UCSD-AML1 (cell line): ENCODE measurements around the gene GRAMD4.

Experiments
- DNase-seq: peaks from one replicate; lab custom pipeline; 2025; ENCODE audit not compliant: unreplicated experiment; lab: John Stamatoyannopoulos, UW

The GRAMD4 gene

DNA sequence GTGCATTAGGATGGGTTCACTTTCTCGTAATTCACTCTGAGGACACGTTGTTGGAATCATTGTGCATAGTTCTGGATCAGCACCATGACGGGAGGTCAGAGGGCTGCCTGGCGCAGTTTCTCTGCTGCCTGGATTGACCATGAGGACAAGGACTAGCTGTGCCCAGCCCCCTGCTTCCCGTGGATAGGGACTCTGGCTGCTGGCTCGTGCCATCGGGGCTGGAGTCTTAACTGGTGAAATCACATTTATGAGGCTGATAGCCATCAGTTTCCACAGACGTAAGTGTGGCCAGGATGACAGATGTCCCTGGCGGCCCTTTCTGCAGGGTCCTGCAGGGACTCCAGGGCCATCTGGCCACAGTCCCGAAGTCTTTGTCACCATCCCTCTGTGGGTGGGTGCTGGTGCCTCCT, 24.1 kb upstream of the GRAMD4 start:
- DNase-seq, result no peak

DNA sequence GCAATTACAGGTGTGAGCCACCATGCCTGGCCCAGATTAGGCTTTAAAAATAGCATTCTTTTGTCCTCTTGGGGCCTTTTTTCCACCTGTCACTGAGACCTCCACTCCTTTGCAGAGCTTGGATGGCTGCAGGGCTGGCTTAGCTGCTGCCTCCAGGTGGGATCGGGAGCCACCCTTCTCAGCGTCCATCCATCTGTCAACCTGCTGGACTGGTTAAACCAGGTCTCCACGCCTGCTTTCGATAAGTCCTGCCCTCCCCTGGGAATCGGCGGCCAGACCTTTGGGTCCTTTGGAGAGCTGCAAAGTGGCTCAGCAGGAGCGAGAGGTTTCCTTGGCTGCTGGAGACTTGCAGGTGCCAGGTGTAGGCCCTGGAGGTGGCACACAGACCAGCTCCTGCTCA, 23.4 kb upstream of the GRAMD4 start:
- no peak for DNase-seq

DNA sequence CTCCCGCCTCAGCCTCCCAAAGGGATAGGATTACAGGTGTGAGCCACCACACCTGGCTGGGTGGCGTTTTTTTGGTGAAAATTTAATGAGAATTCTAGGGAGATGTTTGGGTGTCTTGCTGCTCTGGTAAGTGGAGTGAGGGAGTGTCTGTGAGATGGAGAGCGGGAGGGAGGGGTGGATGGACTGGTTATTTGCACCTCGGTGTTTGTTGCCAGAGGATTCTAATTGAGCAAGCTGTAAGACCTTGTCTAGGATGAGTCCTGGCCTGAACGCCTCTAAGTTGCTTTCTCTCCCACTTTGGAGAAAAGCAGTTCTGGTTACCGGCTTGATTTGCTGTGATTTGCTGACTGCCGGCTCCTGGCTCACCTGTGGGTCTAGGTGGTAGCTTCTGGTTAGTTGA, 22.0 kb upstream of the GRAMD4 start:
- DNase-seq, result no peak

- no peak for DNase-seq
Measured at GRCh38 chr22:46598737-46599424, 21.3 kb upstream of the GRAMD4 start.

DNA sequence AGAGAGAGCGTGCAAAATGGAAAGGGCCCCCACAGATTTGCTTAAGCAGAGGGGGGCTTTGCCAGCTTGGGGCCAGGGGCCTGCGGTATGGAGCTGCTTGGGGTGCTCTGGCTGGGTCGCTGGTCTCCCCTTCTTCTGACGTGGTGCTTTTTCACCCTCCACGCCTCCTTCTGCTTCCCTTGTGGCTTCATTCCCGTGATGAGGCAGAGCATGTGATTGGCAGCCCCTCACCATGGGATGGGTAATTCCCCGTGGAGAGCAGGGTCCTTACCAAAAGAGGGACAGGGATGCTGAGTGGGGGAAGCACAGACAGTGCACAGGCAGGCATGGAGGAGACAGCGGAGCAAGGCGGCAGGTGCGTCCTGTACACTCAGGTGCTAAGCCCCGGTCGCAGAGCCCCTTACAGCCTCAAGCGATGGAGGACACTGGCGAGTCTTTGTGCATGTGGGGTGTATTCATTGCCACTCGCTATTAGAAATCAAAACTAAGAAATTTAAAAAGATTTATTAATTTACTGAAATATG, 19.9 kb upstream of the GRAMD4 start:
- DNase-seq, result no peak

GRCh38 chr22:46602025-46602424, 18.2 kb upstream of the GRAMD4 start:
- DNase-seq, result no peak

- peak; percentile 75 for DNase-seq
Measured at GRCh38 chr22:46604306-46604690, 15.9 kb upstream of the GRAMD4 start.

- DNase-seq, result no peak
Measured at GRCh38 chr22:46605117-46605516, 15.1 kb upstream of the GRAMD4 start.

- no peak for DNase-seq
Measured at GRCh38 chr22:46606886-46607285, 13.3 kb upstream of the GRAMD4 start.

- DNase-seq, result no peak
Measured at GRCh38 chr22:46607483-46608114, 12.6 kb upstream of the GRAMD4 start.

DNA sequence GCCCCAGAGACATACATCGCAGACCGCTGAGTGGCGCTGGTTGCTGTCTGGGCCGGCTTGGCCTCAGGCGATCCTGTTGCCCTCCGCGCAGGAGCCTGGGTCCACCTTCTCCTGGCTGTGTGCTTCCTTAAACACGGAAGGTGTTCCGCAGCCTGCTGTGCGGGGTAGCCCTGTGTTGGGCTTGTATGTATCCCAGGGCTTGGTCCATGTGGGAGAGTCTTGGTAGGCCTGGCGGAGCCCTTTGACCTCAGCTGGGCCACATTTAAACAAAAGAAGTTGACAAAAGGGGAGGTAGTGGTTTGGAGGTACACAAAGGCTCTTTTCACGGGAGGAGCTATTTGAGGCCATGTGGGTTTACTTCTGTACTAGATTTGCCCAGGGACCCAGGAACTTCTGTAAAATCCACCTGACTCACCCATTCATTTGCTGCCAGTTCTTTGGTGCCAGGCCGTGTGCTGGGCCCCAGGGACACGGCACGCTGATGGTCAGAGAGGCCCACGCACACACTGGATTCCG, 11.0 kb upstream of the GRAMD4 start:
- DNase-seq, result no peak

DNA sequence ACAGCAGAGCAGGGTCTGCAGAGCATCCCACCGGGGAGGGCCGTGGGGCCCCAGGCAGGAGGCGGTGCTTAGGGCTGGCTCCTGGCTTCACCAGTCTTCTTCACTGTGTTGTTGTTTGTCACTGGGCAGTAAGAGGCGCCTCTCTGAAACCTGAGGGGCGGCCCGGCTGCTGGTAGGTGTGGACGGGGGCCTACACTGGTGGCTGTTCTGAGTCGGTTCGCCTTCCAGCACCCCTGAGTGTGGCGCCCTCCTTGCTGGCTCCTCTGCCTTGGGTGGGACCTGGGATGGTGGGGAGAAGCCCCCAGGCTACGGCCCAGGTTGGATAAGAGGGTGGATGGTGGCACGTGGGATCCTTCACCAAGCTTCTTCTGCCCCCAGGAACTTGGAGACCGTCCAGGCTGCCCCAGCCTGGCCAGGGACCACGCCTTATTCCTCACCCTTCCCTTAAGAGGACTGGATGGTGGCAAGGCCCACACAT, 10.4 kb upstream of the GRAMD4 start:
- no peak for DNase-seq

GRCh38 chr22:46610356-46610755, 9.8 kb upstream of the GRAMD4 start:
- DNase-seq, result no peak

- DNase-seq, result no peak
Measured at GRCh38 chr22:46611189-46611588, 9.0 kb upstream of the GRAMD4 start.

DNA sequence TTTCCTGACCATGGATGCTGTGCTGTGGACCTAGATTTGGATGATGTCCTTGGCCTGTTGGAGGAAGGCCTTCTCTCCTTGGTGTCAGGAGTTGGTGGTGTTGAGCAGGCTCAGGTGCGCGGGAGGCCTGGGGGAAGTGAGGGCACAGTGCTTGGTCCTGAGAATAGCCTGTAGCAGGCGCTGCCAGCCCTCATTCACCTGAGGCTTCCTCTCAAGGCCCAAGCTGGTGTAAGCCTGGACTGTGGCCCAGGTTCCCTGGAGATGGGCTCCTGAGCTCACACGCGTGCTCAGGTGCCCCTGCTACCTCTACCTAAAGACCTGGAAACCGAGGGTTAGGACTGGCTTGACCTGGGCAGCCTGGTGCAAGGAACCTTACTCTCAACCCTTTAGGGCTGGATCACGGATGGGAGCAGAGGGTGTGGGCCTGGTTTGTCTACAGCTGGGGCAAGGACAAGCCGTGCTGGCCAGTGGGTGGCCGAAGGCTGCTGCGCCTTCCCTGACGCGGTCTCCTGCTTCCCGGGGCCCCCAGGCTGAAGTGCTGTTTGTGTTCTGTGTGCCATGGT, 7.8 kb upstream of the GRAMD4 start:
- DNase-seq, result no peak

DNA sequence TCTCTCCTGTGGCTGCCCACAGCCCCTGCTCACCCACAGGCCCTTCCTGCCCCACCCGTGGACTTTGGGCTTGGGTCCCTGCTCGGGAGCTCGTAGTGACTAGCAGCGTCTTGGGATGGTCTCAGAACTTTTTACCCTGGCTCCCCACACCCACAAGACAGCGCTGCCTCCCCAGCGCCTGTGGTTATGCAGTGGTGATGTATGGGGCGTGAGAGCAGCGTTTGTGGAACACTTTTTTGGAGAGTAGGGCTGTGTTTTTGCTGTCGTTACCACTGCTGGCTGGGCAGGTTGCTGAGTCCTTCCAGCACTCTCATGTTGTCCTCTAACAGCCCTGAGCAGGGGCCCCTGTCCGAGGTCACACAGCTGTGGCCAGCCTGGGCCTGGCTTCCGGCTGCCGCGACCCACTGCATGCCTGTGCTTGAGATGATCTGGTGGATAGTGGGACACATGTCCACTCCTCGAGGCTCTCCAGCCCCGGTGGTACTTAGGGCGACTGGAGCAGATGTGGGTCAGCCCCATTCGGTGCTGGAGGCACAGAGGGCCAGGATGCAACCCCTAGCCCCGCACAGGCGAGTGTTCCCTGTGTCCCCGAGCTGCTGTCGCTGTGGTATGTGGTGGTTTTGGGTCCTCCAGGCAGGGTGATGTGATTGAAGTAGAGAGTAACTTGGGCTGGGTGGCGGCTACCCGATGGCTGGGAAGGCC, 7.1 kb upstream of the GRAMD4 start:
- peak; percentile 42 for DNase-seq

- DNase-seq, result no peak
Measured at GRCh38 chr22:46613606-46614021, 6.6 kb upstream of the GRAMD4 start.

GRCh38 chr22:46614025-46614931, 5.9 kb upstream of the GRAMD4 start:
- no peak for DNase-seq

GRCh38 chr22:46617207-46617985, 2.8 kb upstream of the GRAMD4 start:
- no peak for DNase-seq
